ENCODE data around the gene CLCNKA.

CLCNKA gene

GRCh38 chr1:15992187-15992553 lies 29.7 kb upstream of the CLCNKA start:
- H3K4me3 ChIP-seq (ENCODE audit: low read depth, low read length), result no peak overlapping the region
- TF ChIP-seq MYC (IDR thresholded peaks at IDR 0.05; ENCODE audit: low read depth, low read length) (no peak), POLR2A (IDR thresholded peaks at IDR 0.05; ENCODE audit: extremely low read depth, insufficient read length) (no peak), MAX (IDR thresholded peaks at IDR 0.05; ENCODE audit: low read depth, low read length) (no peak), CTCF (IDR thresholded peaks at IDR 0.05; ENCODE audit: low read depth, low read length) (no peak)
- no peak for DNase-seq (ENCODE audit: low read depth)

GRCh38 chr1:15992582-15993500 lies 29.0 kb upstream of the CLCNKA start:
- TF ChIP-seq POLR2A (IDR thresholded peaks at IDR 0.05; ENCODE audit: extremely low read depth, insufficient read length) (no peak), CTCF (IDR thresholded peaks at IDR 0.05; ENCODE audit: low read depth, low read length) (no peak), MYC (IDR thresholded peaks at IDR 0.05; ENCODE audit: low read depth, low read length) (no peak), MAX (IDR thresholded peaks at IDR 0.05; ENCODE audit: low read depth, low read length) (no peak)
- H3K4me3 ChIP-seq (ENCODE audit: low read depth, low read length), result no peak overlapping the region
- DNase-seq (ENCODE audit: low read depth), result no peak

GRCh38 chr1:15993666-15994065 lies 28.2 kb upstream of the CLCNKA start:
- no peak for TF ChIP-seq MAX (IDR thresholded peaks at IDR 0.05; ENCODE audit: low read depth, low read length)
- TF ChIP-seq CTCF (IDR thresholded peaks at IDR 0.05; ENCODE audit: low read depth, low read length), result no peak
- no peak for TF ChIP-seq MYC (IDR thresholded peaks at IDR 0.05; ENCODE audit: low read depth, low read length)
- no peak for TF ChIP-seq POLR2A (IDR thresholded peaks at IDR 0.05; ENCODE audit: extremely low read depth, insufficient read length)
- no peak for DNase-seq (ENCODE audit: low read depth)
- H3K4me3 ChIP-seq (ENCODE audit: low read depth, low read length), result no peak overlapping the region

- no peak overlapping the region for H3K4me3 ChIP-seq (ENCODE audit: low read depth, low read length)
- no peak for DNase-seq (ENCODE audit: low read depth)
- TF ChIP-seq POLR2A (IDR thresholded peaks at IDR 0.05; ENCODE audit: extremely low read depth, insufficient read length), result no peak
- TF ChIP-seq CTCF (IDR thresholded peaks at IDR 0.05; ENCODE audit: low read depth, low read length), result no peak
- TF ChIP-seq MYC (IDR thresholded peaks at IDR 0.05; ENCODE audit: low read depth, low read length), result no peak
- TF ChIP-seq MAX (IDR thresholded peaks at IDR 0.05; ENCODE audit: low read depth, low read length), result no peak
These were observed 27.8 kb upstream of the CLCNKA start for GRCh38 chr1:15994081-15994480.

- no peak overlapping the region for H3K4me3 ChIP-seq (ENCODE audit: low read depth, low read length)
- TF ChIP-seq MYC (IDR thresholded peaks at IDR 0.05; ENCODE audit: low read depth, low read length) (no peak), CTCF (IDR thresholded peaks at IDR 0.05; ENCODE audit: low read depth, low read length) (peak; percentile 84)
- DNase-seq (ENCODE audit: low read depth), result peak; percentile 64
These were observed 27.1 kb upstream of the CLCNKA start for GRCh38 chr1:15994590-15995351.

All from NB4 (cell line).